HEK293 (cell line): ENCODE data around the gene DNAJB1.
A peak's percentile ranks its signal among the peaks of the same experiment; 100 is the strongest.

Experiments
- CTCF ChIA-PET: fragments of 350-600 bp; formaldehyde crosslinking; extraction: SDS; loops from one replicate; lab custom pipeline; 2021; ENCODE audit warnings: antibody characterized with exemption; lab: Yijun Ruan, JAX
- POLR2A ChIA-PET: fragments of 300-600 bp; formaldehyde crosslinking; extraction: SDS; loops from one replicate; lab custom pipeline; 2020; ENCODE audit warnings: antibody characterized with exemption, inconsistent platforms; lab: Yijun Ruan, JAX
- H3K27ac ChIP-seq: fragments of 200-500 bp; sonication (Bioruptor generic); 2 replicates; pipeline ENCODE4 v1.5.1; 2014; ENCODE audit warnings: low read depth, low read length, control low read depth, inconsistent platforms; ENCODE audit errors: extremely low read depth
- H3K36me3 ChIP-seq, 2 experiments: fragments of 200-500 bp in 1 of 2; sonication (Bioruptor generic) in 1 of 2; 1 replicate in 1 of 2; 2 replicates in 1 of 2; pipeline ENCODE4 v1.5.1; 2014 to 2017; ENCODE audit warnings: inconsistent platforms in 2 of 2, low read length in 2 of 2; ENCODE audit not compliant: control insufficient read depth in 2 of 2, insufficient read depth in 1 of 2
- H3K4me1 ChIP-seq: fragments of 200-500 bp; sonication (Bioruptor generic); 2 replicates; pipeline ENCODE4 v1.5.1; 2014; ENCODE audit warnings: mild to moderate bottlenecking, low read length, inconsistent platforms; ENCODE audit not compliant: control insufficient read depth, insufficient read depth
- H3K4me3 ChIP-seq: 2 replicates; pipeline ENCODE4 v1.5.1; 2011; ENCODE audit warnings: low read depth, mild to moderate bottlenecking, control low read depth, low read length, moderate library complexity
- H3K9me3 ChIP-seq: fragments of 200-500 bp; sonication (Bioruptor generic); 2 replicates; pipeline ENCODE4 v1.5.1; 2014; ENCODE audit warnings: low read depth, low read length, inconsistent platforms; ENCODE audit not compliant: control insufficient read depth, insufficient read depth
- EGR2 ChIP-seq: fragments of 450-650 bp; formaldehyde crosslinking; IDR thresholded peaks from 2 replicates; pipeline ENCODE4 v1.5.1; 2016; ENCODE audit warnings: low read depth, missing biosample characterization, missing genetic modification characterization
- FEZF1 ChIP-seq: fragments of 450-650 bp; formaldehyde crosslinking; IDR thresholded peaks from 2 replicates; pipeline ENCODE4 v1.5.1; 2016; ENCODE audit warnings: missing biosample characterization, missing genetic modification characterization
- REPIN1 ChIP-seq: fragments of 450-650 bp; formaldehyde crosslinking; IDR thresholded peaks from 2 replicates; pipeline ENCODE4 v1.5.1; 2017; ENCODE audit warnings: missing biosample characterization, missing genetic modification characterization, low read depth
- ZBTB10 ChIP-seq: fragments of 450-650 bp; formaldehyde crosslinking; IDR thresholded peaks from 2 replicates; pipeline ENCODE4 v1.5.1; 2016; ENCODE audit warnings: missing biosample characterization, missing genetic modification characterization
- ZBTB48 ChIP-seq: fragments of 450-650 bp; formaldehyde crosslinking; IDR thresholded peaks from 2 replicates; pipeline ENCODE4 v1.5.1; 2016; ENCODE audit warnings: missing biosample characterization, missing genetic modification characterization
- ZNF112 ChIP-seq: fragments of 450-650 bp; formaldehyde crosslinking; IDR thresholded peaks from 2 replicates; pipeline ENCODE4 v1.5.0; 2017; ENCODE audit warnings: missing biosample characterization, missing genetic modification characterization
- ZNF302 ChIP-seq: fragments of 450-650 bp; formaldehyde crosslinking; IDR thresholded peaks from 2 replicates; pipeline ENCODE4 v1.5.1; 2016; ENCODE audit warnings: missing biosample characterization, missing genetic modification characterization, low read depth
- ZNF335 ChIP-seq: fragments of 450-650 bp; formaldehyde crosslinking; conservative IDR thresholded peaks from 2 replicates; pipeline ENCODE4 v1.5.1; 2016; ENCODE audit warnings: missing biosample characterization, missing genetic modification characterization
- ZNF404 ChIP-seq: fragments of 450-650 bp; formaldehyde crosslinking; IDR thresholded peaks from 2 replicates; pipeline ENCODE4 v1.5.1; 2017; ENCODE audit warnings: missing biosample characterization, missing genetic modification characterization
- ZNF514 ChIP-seq: fragments of 450-650 bp; formaldehyde crosslinking; IDR thresholded peaks from 2 replicates; pipeline ENCODE4 v1.5.1; 2016; ENCODE audit warnings: missing biosample characterization, missing genetic modification characterization
- ZNF544 ChIP-seq: fragments of 450-650 bp; formaldehyde crosslinking; IDR thresholded peaks from 2 replicates; pipeline ENCODE4 v1.5.0; 2017; ENCODE audit warnings: missing biosample characterization, missing genetic modification characterization
- ZNF561 ChIP-seq: fragments of 450-650 bp; IDR thresholded peaks from 2 replicates; pipeline ENCODE4 v1.5.1; 2018; ENCODE audit warnings: missing biosample characterization, missing genetic modification characterization, borderline replicate concordance
- ZNF629 ChIP-seq: fragments of 450-650 bp; formaldehyde crosslinking; IDR thresholded peaks from 2 replicates; pipeline ENCODE4 v1.5.1; 2017; ENCODE audit warnings: missing biosample characterization, missing genetic modification characterization
- ZNF660 ChIP-seq: fragments of 450-650 bp; IDR thresholded peaks from 2 replicates; pipeline ENCODE4 v1.5.1; 2018; ENCODE audit warnings: missing biosample characterization, mild to moderate bottlenecking, missing genetic modification characterization
- ZNF791 ChIP-seq: fragments of 450-650 bp; formaldehyde crosslinking; IDR thresholded peaks from 2 replicates; pipeline ENCODE4 v1.5.1; 2016; ENCODE audit warnings: missing biosample characterization, missing genetic modification characterization
- ZSCAN16 ChIP-seq: fragments of 450-650 bp; formaldehyde crosslinking; IDR thresholded peaks from 2 replicates; pipeline ENCODE4 v1.5.1; 2016; ENCODE audit warnings: missing biosample characterization, missing genetic modification characterization
- TF ChIP-seq, protein P1 (sequence below): fragments of 450-650 bp; formaldehyde crosslinking; IDR thresholded peaks from 2 replicates; pipeline ENCODE4 v1.5.1; 2016; ENCODE audit warnings: missing biosample characterization, missing genetic modification characterization
- TF ChIP-seq, protein P2 (sequence below): fragments of 450-650 bp; IDR thresholded peaks from 2 replicates; pipeline ENCODE4 v1.5.1; 2018; ENCODE audit warnings: missing biosample characterization, missing genetic modification characterization

DNAJB1 gene

DNA sequence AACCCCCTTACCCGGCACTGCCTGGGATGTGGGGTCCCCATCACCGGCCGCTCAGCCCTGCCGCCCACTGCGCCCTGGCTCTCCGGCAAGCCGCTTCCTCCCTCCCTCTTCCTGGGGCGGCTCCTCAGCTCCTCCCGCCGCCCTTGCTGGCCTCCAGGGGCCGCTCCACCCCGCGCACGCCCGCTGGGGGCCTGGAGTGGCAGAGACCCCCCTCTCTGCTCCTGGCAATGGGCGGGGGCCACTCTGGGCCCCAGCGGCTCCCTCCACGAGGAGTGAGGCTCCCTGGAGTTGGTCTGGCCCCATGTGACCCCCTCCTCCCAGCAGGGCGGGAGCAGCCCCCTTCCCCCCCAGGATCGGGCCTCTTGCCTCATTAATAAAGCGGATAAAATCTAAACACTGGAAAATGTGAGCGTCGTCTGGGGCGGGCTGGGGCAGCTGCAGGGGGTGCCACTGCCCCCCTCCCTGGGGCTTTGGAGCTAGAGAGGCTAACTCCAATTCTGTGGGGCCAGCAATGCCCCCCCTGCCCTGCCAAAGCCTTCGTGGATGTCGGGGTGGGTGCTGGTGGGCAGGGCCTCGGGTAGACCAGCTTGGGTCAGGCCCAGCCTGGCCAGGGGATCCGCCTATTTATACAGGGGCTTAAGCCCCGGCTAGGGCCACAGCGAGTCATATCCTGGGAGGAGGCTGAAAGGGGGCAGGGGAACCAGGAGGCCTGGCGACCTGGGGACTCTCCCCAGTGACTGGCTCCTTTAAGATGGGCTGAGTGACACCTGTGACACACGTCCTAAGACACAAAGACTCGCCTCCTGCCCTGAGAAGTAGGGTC is 42.7 kb downstream of the DNAJB1 start, which contains the start of gene PTGER1 (continued):
- TF ChIP-seq REPIN1 (tag by site-specific recombination) (no peak), ZNF561 (tag by site-specific recombination) (no peak)

GRCh38 chr19:14474827-14475226 is 43.4 kb downstream of the DNAJB1 start:
- TF ChIP-seq EGR2 (tag by site-specific recombination) (peak; percentile 29; the same call in 1 of the 2 replicates), ZNF629 (tag by site-specific recombination) (no peak)
- POLR2A ChIA-PET, result interaction anchor here (1.0 kb wide), 1 partner anchor 22 kb away, joined by 3 read pairs; no protein-coding TSS in a partner anchor
- CTCF ChIA-PET, result no interaction called here
- no peaks in the 10 kb centered on the region; the same call in 1 of the 2 replicates for H3K4me1 ChIP-seq
- no peak overlapping the region for H3K27ac ChIP-seq
- peaks cover 0 to 35% of the 10 kb centered on the region in 2 experiments; a peak in 2 of 3 replicates for H3K36me3 ChIP-seq
- H3K9me3 ChIP-seq, result no peaks in the 10 kb centered on the region
- no peak overlapping the region for H3K4me3 ChIP-seq

GRCh38 chr19:14473978-14474578 is 44.1 kb downstream of the DNAJB1 start:
- ChIA-PET POLR2A (no interaction called here), CTCF (no interaction called here)
- Histone ChIP-seq H3K4me3 (no peak overlapping the region), H3K9me3 (no peaks in the 10 kb centered on the region), H3K27ac (no peak overlapping the region), H3K4me1 (no peaks in the 10 kb centered on the region; the same call in 1 of the 2 replicates), H3K36me3 (peaks cover 0 to 35% of the 10 kb centered on the region in 2 experiments; a peak in 2 of 3 replicates)
- TF ChIP-seq ZNF404 (no peak), ZBTB10 (tag by site-specific recombination) (no peak), ZBTB48 (tag by site-specific recombination) (no peak), FEZF1 (tag by site-specific recombination) (no peak), ZNF544 (tag by site-specific recombination) (no peak)
- TF ChIP-seq, protein P1, sequence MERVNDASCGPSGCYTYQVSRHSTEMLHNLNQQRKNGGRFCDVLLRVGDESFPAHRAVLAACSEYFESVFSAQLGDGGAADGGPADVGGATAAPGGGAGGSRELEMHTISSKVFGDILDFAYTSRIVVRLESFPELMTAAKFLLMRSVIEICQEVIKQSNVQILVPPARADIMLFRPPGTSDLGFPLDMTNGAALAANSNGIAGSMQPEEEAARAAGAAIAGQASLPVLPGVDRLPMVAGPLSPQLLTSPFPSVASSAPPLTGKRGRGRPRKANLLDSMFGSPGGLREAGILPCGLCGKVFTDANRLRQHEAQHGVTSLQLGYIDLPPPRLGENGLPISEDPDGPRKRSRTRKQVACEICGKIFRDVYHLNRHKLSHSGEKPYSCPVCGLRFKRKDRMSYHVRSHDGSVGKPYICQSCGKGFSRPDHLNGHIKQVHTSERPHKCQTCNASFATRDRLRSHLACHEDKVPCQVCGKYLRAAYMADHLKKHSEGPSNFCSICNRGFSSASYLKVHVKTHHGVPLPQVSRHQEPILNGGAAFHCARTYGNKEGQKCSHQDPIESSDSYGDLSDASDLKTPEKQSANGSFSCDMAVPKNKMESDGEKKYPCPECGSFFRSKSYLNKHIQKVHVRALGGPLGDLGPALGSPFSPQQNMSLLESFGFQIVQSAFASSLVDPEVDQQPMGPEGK (tag by site-specific recombination), result no peak

GRCh38 chr19:14473073-14473977 is 44.9 kb downstream of the DNAJB1 start:
- no peaks in the 10 kb centered on the region for H3K9me3 ChIP-seq
- peaks cover 0 to 33% of the 10 kb centered on the region in 2 experiments; a peak in 2 of 3 replicates for H3K36me3 ChIP-seq
- ChIA-PET POLR2A (interaction anchor here (2.3 kb wide), 1 partner anchor 337 kb away, joined by 8 read pairs; the partner anchor contains the start of gene ASF1B), CTCF (interaction anchor here (0.7 to 2.0 kb wide), 8 partner anchors 7 to 337 kb away, joined by 3 to 12 read pairs (median 5); partner anchors contain the start of gene ASF1B)
- no peak overlapping the region for H3K27ac ChIP-seq
- no peaks in the 10 kb centered on the region; the same call in 1 of the 2 replicates for H3K4me1 ChIP-seq
- H3K4me3 ChIP-seq, result no peak overlapping the region
- TF ChIP-seq, protein P2, sequence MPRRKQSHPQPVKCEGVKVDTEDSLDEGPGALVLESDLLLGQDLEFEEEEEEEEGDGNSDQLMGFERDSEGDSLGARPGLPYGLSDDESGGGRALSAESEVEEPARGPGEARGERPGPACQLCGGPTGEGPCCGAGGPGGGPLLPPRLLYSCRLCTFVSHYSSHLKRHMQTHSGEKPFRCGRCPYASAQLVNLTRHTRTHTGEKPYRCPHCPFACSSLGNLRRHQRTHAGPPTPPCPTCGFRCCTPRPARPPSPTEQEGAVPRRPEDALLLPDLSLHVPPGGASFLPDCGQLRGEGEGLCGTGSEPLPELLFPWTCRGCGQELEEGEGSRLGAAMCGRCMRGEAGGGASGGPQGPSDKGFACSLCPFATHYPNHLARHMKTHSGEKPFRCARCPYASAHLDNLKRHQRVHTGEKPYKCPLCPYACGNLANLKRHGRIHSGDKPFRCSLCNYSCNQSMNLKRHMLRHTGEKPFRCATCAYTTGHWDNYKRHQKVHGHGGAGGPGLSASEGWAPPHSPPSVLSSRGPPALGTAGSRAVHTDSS (tag by site-specific recombination), result no peak
- no peak for TF ChIP-seq ZNF112 (tag by site-specific recombination)
- TF ChIP-seq ZNF335 (tag by site-specific recombination), result no peak
- no peak for TF ChIP-seq ZNF660 (tag by site-specific recombination)
- TF ChIP-seq ZSCAN16 (tag by site-specific recombination), result no peak
- no peak for TF ChIP-seq ZNF514 (tag by site-specific recombination)
- no peak for TF ChIP-seq ZNF302 (tag by site-specific recombination)
- no peak for TF ChIP-seq ZNF791
